ENCODE results near the gene LMNTD1.
"Not testable (repeated sequence)": the region's sequence is repeated elsewhere in the genome, so short reads cannot be mapped to it uniquely, and the experiment has no call there.

Gene LMNTD1

GRCh38 chr12:25433024-25433423 is 120.1 kb downstream of the LMNTD1 start:
- ATAC-seq = peak; percentile 39

GRCh38 chr12:25427337-25428249 is 125.5 kb downstream of the LMNTD1 start:
- ATAC-seq = no peak
- no peak for TF ChIP-seq CSRNP3 (CRISPR knock-in tag; IDR thresholded peaks at IDR 0.05)
- no peak for TF ChIP-seq ZNF565 (CRISPR knock-in tag; conservative IDR thresholded peaks at IDR 0.05; ENCODE audit: low read depth)

More at GRCh38 chr12:25433024-25433423, 120.1 kb downstream of the LMNTD1 start:
- TF ChIP-seq TOX (CRISPR knock-in tag; IDR thresholded peaks at IDR 0.05; ENCODE audit: borderline replicate concordance) (no peak), ESRRG (CRISPR knock-in tag; IDR thresholded peaks at IDR 0.05) (no peak), ZFP3 (CRISPR knock-in tag; IDR thresholded peaks at IDR 0.05) (no peak), ZNF8 (CRISPR knock-in tag; IDR thresholded peaks at IDR 0.05) (no peak), OSR1 (CRISPR knock-in tag; IDR thresholded peaks at IDR 0.05) (no peak), TSHZ2 (CRISPR knock-in tag; IDR thresholded peaks at IDR 0.05) (no peak), CSRNP3 (CRISPR knock-in tag; IDR thresholded peaks at IDR 0.05) (no peak), RARB (CRISPR knock-in tag; IDR thresholded peaks at IDR 0.05) (no peak), ZNF70 (CRISPR knock-in tag; IDR thresholded peaks at IDR 0.05) (no peak), GLIS3 (CRISPR knock-in tag; IDR thresholded peaks at IDR 0.05) (no peak), TCF4 (CRISPR knock-in tag; IDR thresholded peaks at IDR 0.05; ENCODE audit: borderline replicate concordance) (no peak), CREB5 (CRISPR knock-in tag; IDR thresholded peaks at IDR 0.05; ENCODE audit: low read depth) (no peak), ZC3H10 (CRISPR knock-in tag; IDR thresholded peaks at IDR 0.05) (no peak), POU6F1 (CRISPR knock-in tag; IDR thresholded peaks at IDR 0.05; ENCODE audit: borderline replicate concordance, low read depth) (no peak)

GRCh38 chr12:25426821-25427220 is 126.3 kb downstream of the LMNTD1 start:
- ATAC-seq = not testable (repeated sequence)
